Mucosa of stomach (tissue), 1 donor: Measurements from ENCODE around the gene SMCHD1.
"Not testable (repeated sequence)": the region's sequence is repeated elsewhere in the genome, so short reads cannot be mapped to it uniquely, and the experiment has no call there.

Experiments
- H3K27me3 ChIP-seq: one replicate; pipeline ENCODE4 v1.7.0; 2013; ENCODE audit warnings: mild to moderate bottlenecking, low read length; ENCODE audit not compliant: control insufficient read depth, insufficient read depth
- H3K36me3 ChIP-seq: one replicate; pipeline ENCODE4 v1.7.0; 2013; ENCODE audit warnings: low read length; ENCODE audit not compliant: control insufficient read depth, insufficient read depth
- H3K4me1 ChIP-seq: one replicate; pipeline ENCODE4 v1.7.0; 2013; ENCODE audit warnings: mild to moderate bottlenecking, low read length; ENCODE audit not compliant: control insufficient read depth, insufficient read depth
- H3K4me3 ChIP-seq: one replicate; pipeline ENCODE4 v1.7.0; 2013; ENCODE audit warnings: low read length
- H3K9ac ChIP-seq: one replicate; pipeline ENCODE4 v1.7.0; 2013; ENCODE audit warnings: mild to moderate bottlenecking, low read length, moderate library complexity
- H3K9me3 ChIP-seq: one replicate; pipeline ENCODE4 v1.7.0; 2013; ENCODE audit warnings: mild to moderate bottlenecking, low read length, moderate library complexity; ENCODE audit not compliant: control insufficient read depth
- donor health status: Pancreatic carcinoma.

The SMCHD1 gene

GRCh38 chr18:2736823-2737222, 81.3 kb downstream of the SMCHD1 start:
- no peak overlapping the region for H3K9ac ChIP-seq
- no peaks in the 10 kb centered on the region for H3K9me3 ChIP-seq
- no peaks in the 10 kb centered on the region for H3K4me1 ChIP-seq
- H3K4me3 ChIP-seq, result no peak overlapping the region
- no peaks in the 10 kb centered on the region for H3K36me3 ChIP-seq
- H3K27me3 ChIP-seq, result no peaks in the 10 kb centered on the region

- H3K9me3 ChIP-seq, H3K27me3 ChIP-seq, H3K9ac ChIP-seq, H3K36me3 ChIP-seq, H3K4me1 ChIP-seq, H3K4me3 ChIP-seq: not testable (repeated sequence)
Measured at GRCh38 chr18:2740082-2740481, 84.6 kb downstream of the SMCHD1 start.

GRCh38 chr18:2746274-2746673, 90.7 kb downstream of the SMCHD1 start:
- no peaks in the 10 kb centered on the region for H3K36me3 ChIP-seq
- H3K27me3 ChIP-seq, result no peaks in the 10 kb centered on the region
- H3K9ac ChIP-seq, result no peak overlapping the region
- no peak overlapping the region for H3K4me3 ChIP-seq
- no peaks in the 10 kb centered on the region for H3K9me3 ChIP-seq
- H3K4me1 ChIP-seq, result no peaks in the 10 kb centered on the region

- Histone ChIP-seq H3K9ac (no peak overlapping the region), H3K27me3 (no peaks in the 10 kb centered on the region), H3K36me3 (no peaks in the 10 kb centered on the region), H3K4me3 (no peak overlapping the region), H3K9me3 (no peaks in the 10 kb centered on the region), H3K4me1 (no peaks in the 10 kb centered on the region)
Measured at GRCh38 chr18:2758309-2758708, 102.8 kb downstream of the SMCHD1 start.

- H3K4me3 ChIP-seq, result no peak overlapping the region
- H3K9ac ChIP-seq, result no peak overlapping the region
- H3K9me3 ChIP-seq, result no peaks in the 10 kb centered on the region
- H3K4me1 ChIP-seq, result no peaks in the 10 kb centered on the region
- H3K27me3 ChIP-seq, result no peaks in the 10 kb centered on the region
- peaks cover 15% of the 10 kb centered on the region for H3K36me3 ChIP-seq
Measured at GRCh38 chr18:2774669-2775068, 119.1 kb downstream of the SMCHD1 start.

GRCh38 chr18:2776601-2777000, 121.1 kb downstream of the SMCHD1 start:
- Histone ChIP-seq H3K9ac (no peak overlapping the region), H3K27me3 (no peaks in the 10 kb centered on the region), H3K4me3 (no peak overlapping the region), H3K36me3 (peaks cover 15% of the 10 kb centered on the region), H3K4me1 (no peaks in the 10 kb centered on the region), H3K9me3 (no peaks in the 10 kb centered on the region)

- Histone ChIP-seq H3K9me3 (no peaks in the 10 kb centered on the region), H3K4me1 (no peaks in the 10 kb centered on the region), H3K36me3 (peaks cover 15% of the 10 kb centered on the region), H3K4me3 (no peak overlapping the region), H3K27me3 (no peaks in the 10 kb centered on the region), H3K9ac (no peak overlapping the region)
Measured at GRCh38 chr18:2777241-2777640, 121.7 kb downstream of the SMCHD1 start.

- Histone ChIP-seq H3K9ac (no peak overlapping the region), H3K9me3 (no peaks in the 10 kb centered on the region), H3K4me1 (no peaks in the 10 kb centered on the region), H3K36me3 (peaks cover 10% of the 10 kb centered on the region), H3K4me3 (no peak overlapping the region), H3K27me3 (no peaks in the 10 kb centered on the region)
Measured at GRCh38 chr18:2780750-2781149, 125.2 kb downstream of the SMCHD1 start.

- Histone ChIP-seq H3K27me3 (no peaks in the 10 kb centered on the region), H3K36me3 (peaks cover 6% of the 10 kb centered on the region), H3K4me1 (no peaks in the 10 kb centered on the region), H3K4me3 (no peak overlapping the region), H3K9me3 (no peaks in the 10 kb centered on the region), H3K9ac (no peak overlapping the region)
Measured at GRCh38 chr18:2787225-2787624, 131.7 kb downstream of the SMCHD1 start.

- peaks cover 1% of the 10 kb centered on the region for H3K36me3 ChIP-seq
Measured at GRCh38 chr18:2792395-2792794, 136.9 kb downstream of the SMCHD1 start.

GRCh38 chr18:2794159-2794558, 138.6 kb downstream of the SMCHD1 start:
- Histone ChIP-seq H3K27me3 (no peaks in the 10 kb centered on the region), H3K9me3 (no peaks in the 10 kb centered on the region), H3K36me3 (no peaks in the 10 kb centered on the region), H3K9ac (no peak overlapping the region), H3K4me3 (no peak overlapping the region), H3K4me1 (no peaks in the 10 kb centered on the region)

More at GRCh38 chr18:2792395-2792794, 136.9 kb downstream of the SMCHD1 start:
- no peaks in the 10 kb centered on the region for H3K4me1 ChIP-seq
- H3K9ac ChIP-seq, result no peak overlapping the region
- H3K27me3 ChIP-seq, result no peaks in the 10 kb centered on the region
- no peaks in the 10 kb centered on the region for H3K9me3 ChIP-seq
- no peak overlapping the region for H3K4me3 ChIP-seq

- H3K4me3 ChIP-seq, result no peak overlapping the region
- H3K4me1 ChIP-seq, result no peaks in the 10 kb centered on the region
- no peaks in the 10 kb centered on the region for H3K9me3 ChIP-seq
- no peaks in the 10 kb centered on the region for H3K27me3 ChIP-seq
- H3K36me3 ChIP-seq, result no peaks in the 10 kb centered on the region
- no peak overlapping the region for H3K9ac ChIP-seq
Measured at GRCh38 chr18:2797951-2798350, 142.4 kb downstream of the SMCHD1 start.

GRCh38 chr18:2799369-2799768, 143.8 kb downstream of the SMCHD1 start:
- Histone ChIP-seq H3K36me3 (no peaks in the 10 kb centered on the region), H3K9ac (no peak overlapping the region), H3K4me1 (no peaks in the 10 kb centered on the region), H3K4me3 (no peak overlapping the region), H3K9me3 (no peaks in the 10 kb centered on the region), H3K27me3 (no peaks in the 10 kb centered on the region)
